ENCODE data around the gene STK10.

STK10 gene

DNA sequence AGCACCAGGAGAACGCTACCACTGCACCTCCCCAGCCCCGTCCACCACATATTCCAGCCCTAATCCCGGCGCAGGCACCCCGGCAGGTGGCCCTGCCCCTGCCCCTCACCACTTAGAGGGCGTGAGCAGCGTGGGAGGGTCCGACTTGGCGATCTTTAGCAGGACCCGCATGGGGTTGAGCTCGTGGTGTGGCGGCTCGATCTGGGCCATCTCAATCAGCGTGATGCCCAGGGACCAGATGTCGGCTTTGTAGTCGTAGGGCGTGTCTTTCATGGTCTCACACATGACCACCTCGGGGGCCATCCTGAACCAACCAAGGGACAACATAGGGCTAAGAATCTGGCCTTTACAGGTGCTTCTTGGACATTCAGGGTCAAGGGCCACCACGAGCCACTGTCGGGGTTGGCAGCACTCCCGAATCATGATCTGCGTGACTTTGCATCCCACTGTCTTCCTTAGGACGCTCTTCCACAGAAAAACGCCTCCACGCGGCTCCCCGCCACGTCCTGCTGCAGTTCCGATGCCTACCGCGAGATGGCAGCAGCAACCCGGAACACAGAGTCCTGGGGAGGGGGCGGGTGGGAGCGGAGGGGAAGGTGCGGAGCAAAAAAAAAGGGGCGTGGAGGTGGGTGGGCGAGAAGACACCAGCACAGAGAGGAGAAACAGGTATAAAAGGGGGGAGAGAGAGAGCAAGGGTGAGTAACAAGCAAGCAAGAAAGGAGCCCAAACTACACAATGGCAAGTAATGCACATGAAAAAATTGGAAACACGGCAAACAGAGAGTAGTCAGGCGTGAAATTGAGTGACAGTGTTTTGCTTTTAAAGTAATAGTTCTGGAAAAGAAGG, 81.3 kb downstream of the STK10 start:
- peak; percentile 52 for DNase-seq (ENCODE audit: low read depth)

DNA sequence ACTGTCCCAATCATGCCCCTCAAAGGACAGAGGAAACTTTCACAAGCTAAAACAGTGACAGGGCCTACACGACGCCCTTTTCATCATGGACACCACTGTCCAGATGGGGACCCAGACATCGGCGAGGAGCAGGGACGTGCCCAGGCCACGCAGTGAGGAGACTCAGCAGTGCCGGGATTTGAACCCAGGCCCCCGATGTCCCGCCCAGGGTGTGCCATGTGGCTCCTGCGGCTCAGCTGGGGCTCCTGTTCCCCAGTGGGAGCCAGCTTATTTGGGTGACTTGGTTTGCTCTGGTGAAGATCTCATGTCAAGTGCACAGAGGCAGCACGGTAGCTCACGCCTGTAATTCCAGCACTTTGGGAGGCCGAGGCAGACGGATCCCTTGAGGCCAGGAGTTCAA, 82.2 kb downstream of the STK10 start:
- no peak for DNase-seq (ENCODE audit: low read depth)

DNA sequence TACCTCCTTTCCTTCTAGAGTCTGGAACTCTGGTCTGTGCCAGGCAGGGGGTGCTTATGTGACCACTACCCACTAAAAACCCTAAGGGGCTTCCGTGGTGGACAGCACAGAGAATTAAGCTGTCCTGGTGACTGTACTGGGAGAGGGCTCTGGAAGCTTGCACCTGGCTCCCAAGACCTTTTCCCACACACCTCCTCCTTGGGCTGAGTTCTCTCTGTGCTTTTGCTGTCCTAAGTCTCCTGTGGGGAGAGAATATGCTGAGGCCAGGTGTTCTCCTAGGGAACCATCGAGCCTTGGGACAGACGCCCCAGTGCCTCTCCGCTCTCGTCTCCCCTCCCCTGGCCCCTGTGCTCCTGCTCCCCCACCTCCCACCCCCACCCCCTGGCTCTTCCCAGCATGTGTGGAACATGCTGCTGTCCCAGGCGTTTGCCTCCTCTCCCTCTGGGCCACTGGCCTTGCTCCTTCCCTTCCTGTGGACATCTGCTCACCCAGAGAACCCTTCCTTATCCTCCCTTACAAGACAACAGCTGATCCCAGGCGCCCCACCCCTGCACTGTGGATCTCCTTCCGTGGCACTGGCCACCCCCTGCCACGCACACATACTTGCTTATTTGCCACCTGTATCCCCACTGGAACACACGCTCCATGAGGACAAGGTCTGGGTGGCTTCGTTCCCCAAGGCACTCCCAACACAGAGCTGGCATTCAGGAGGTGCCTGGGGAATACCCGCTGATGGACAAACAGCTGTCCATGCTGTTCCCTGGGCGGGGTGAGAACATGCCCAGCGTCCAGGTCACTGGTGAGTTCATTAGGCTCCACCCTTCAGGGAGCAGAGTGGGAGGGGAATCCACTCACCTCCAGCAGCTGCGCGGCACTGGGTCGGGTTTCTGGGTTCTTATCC, 83.0 kb downstream of the STK10 start:
- no peak for DNase-seq (ENCODE audit: low read depth)

DNA sequence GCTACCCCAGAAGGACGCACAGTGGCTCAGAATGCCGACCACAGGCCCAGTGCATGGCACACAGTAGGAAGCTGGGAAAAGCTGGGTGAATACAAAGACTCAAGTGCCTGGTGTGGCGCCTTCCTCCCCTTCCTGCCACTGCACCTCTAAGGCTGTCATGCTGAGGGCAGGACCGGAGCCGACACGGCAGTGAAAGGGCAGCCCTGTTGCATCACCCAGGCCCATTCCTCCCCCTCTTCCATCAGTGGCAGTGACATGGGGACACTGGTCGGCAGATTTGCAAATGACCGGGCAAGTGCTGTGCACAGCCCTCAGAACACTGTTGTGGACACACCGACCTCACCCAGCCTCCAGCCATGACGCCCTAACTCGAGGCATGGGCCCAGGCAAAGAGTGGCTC, 84.0 kb downstream of the STK10 start:
- DNase-seq (ENCODE audit: low read depth), result no peak

DNA sequence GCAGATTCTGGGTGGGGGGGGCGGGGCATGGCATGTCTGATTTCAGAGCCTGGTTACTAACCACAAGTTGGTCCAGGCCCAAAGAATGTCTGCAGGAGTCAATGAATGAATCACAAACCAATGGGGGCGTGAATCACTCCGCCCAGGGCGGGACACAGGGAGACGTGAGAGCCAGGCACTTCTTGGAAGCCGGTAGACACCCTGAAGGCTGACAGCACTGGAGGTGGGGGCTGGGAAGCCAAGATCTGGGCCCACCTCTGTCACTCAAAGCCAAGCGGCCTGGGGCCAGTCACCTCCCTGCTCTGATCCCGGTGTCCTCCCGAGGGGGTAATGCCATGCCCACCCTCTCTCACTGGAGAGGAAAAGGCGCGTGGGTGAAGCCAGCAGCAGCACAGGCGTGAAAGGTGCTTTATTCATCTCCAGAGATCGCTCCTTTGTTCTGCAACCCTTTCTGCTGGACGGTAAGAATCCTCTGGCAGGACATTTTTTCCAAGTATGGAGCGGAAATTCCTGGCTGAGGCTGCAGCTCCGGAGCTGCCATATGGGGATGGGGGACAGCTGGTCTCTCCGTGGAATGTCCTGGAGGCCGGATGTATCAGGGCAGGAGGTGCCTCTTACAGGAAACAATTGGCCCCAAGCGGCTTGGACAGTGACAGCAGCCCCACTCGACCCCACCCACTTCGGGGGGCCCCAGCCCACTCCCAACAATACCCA, 85.0 kb downstream of the STK10 start:
- peak; percentile 36 for DNase-seq (ENCODE audit: low read depth)

DNA sequence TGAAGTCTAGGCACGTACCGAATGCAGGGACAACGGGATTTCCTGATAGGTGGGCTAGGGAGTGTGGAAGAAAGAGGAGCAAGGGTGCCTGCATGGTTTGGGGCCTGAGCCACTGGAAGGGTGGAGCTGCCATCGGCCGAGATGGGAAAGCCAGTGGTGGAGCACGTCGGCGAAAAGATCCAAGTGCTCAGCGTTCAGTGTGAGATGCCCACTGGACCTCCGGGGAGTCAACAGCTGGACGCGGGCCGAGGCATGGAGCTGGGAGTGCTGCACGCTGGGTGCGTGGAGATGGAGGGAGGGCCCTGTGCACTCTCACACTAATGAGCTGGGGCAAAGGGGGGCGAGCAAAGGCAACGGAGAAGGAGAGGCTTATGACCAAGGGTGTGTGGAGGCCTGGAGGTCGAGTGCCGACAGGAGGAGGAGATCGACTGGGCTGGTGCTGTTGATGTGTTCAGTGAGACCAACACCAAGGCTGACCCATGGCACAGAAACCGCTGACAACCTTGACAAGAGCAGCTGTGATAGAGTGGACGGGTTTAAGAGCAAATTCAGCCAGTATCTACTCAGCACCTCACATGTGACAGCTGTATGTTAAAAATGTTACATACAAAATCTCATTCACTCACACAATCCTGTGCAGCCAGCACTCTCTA, 85.7 kb downstream of the STK10 start:
- no peak for DNase-seq (ENCODE audit: low read depth)

DNA sequence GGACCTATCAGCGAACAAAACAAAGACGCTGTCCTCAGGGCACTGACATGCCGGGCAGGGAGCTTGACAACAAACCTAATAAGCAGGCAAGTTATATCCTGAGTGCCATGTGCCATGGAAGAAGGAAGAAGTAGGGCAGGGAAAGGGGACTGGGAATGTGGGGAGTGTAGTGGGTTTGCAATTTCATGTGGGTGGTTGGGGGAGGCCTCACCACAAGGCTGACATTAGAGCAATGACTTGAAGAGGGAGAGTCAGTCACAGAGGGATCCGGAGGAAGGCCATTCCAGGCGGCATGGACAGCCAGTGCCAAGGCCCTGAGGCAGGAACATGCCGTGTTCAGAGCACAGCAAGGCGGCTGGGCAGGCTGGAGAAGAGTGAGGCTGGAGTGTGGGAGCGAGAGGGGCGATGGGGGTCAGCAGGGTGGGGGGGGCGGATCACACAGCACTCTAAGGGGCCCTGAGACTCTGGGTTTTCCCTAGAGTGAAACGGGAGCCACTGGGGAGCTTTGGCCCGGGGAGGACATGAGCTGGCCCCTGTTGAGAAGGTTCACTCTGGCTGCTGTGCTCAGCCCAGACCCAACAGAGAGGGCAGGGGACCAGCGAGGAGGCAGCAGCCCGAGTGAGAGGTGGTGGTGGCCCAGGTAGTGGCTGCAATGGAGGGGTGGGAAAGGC, 86.3 kb downstream of the STK10 start:
- no peak for DNase-seq (ENCODE audit: low read depth)

DNA sequence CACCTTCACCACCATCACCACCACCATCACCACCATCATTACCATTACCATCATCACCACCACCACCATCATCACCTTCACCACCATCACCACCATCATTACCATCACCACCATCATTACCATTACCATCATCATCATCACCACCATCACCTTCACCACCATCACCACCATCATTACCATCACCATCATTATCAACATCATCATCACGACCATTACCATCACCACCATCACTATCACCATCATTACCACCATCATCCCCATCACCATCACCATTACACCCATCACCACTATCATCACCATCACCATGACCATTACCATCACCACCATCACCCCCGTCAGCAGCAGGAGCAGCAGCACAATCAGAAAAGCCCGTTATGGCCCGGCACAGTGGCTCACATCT, 89.1 kb downstream of the STK10 start:
- no peak for DNase-seq (ENCODE audit: low read depth)

DNA sequence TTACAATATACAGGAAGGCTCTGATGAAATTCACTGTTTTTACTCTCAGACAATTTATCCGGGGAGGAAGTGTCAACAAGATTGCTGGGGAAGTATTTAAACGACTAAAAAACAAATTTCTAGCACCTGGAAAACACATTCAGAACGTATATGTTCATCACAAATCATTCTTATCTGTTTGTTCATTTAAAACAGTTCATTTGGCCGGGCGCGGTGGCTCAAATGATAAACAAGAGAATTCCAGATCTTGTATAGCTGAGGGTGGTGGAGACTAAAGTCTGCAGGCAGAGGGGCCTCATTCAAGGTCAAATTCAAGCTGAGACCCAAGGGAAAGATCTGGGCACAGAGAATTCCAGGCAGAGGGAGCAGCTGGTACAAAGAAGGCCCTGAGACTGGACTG, 90.0 kb downstream of the STK10 start:
- DNase-seq (ENCODE audit: low read depth), result no peak

DNA sequence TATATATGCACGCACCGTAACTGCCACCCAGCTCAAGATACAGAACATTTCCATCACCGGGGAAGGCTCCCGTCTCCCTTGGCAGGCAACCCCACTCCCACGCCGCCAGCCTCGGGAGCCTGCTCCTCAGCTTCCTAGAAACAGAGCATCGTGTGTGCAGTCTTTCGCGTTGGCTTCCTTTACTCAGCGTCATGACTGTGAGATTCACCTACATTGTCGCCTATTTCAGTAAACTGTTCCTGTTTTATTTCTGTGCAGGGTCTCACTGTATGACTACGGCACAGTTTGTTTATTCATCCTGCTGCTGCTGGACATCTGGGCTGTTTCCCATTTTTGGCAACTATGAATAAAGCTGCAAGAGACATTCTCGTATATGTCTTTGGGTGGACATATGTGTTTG, 90.7 kb downstream of the STK10 start:
- no peak for DNase-seq (ENCODE audit: low read depth)

DNA sequence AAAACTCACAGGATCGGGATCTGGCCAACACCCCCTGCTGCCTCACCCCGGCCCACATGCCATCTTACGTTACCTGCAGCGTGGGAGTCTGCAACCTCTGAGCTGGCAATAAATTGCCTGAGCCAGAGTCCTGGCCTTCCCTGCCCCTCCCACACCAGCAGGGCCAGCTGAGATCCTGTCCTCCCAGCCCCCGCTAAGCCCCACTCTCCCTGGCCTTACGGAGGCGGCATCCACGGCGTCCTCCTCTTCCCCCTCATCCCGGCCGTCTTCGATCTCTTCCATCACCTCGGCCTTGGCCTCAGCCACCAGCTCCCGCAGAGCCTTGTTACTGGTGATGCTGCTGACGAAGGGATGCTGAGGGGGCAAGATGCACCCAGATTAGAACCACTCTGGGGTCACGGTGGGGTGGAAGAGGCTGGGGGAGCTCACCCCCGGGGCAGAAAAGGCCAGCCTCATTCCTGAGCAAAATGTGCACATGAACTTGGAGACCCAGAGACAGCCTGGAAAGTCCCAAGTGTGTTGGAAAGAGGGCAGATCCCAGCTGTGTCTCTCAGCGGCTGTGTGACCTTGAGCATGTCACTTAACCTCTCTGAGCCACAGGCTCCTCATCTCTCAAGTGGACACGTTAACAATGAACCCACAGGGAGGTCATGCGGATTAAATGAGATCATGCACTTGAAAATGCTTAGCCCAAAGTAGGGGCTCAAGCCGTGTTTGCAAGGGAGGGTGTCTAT, 91.7 kb downstream of the STK10 start:
- no peak for DNase-seq (ENCODE audit: low read depth)

DNA sequence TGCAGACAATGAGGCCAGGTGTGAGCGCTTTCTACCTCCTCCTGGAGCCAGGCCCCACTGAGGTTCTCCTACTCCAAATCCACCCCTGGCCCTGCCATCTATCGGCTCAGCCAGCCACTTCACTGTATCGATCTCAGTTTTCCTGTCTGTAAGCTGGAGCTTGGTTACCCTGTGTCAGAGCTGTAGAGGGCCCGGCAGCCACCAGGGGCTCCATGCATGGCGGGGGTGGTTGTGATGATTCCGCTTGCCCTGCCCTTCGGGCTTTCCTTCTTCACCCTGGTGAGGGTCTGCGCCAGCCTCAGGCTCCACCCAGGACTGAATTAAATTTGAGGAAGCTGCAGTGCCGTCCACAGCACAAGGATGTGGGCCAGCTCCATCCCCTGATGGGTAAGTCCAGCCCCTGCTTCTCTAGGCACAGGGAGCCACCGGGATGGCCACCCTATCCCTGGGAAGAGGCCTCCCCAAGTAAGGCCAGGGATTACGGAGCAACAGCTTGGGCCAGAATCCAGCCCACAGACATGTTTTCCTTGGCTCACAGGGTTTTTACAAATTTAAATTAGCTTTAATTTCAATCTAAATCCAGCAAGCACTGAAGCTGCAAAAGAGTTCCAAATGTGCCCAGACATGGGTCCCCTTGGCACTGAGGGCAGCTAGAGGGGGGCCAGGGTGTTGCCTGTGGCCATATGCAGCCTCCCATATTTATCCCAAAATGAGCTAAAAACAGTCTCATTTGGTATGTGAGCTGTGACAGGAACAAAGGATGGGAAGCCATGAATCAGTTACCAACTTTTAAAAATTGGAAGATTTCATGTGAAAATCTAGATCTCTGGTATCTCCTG, 92.4 kb downstream of the STK10 start:
- no peak for DNase-seq (ENCODE audit: low read depth)

DNA sequence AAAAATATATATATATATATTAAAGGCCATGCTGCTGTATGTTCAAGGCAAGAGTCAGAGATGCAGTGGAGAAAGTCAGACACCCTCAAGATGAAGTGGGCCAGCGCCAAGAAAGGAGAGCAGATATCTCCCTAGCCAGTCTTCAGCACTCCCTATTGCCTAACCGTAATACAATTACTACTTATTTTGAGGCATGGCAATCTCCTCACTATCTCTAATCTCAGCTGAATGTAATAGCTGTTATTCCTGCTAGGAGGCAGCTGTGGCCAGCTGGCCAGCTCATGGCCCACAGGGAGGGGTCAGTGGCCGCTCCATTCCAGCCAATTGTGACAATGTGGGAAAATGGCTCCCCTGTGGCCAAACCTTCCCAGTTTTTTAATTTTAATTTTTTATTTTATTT, 94.1 kb downstream of the STK10 start:
- no peak for DNase-seq (ENCODE audit: low read depth)

DNA sequence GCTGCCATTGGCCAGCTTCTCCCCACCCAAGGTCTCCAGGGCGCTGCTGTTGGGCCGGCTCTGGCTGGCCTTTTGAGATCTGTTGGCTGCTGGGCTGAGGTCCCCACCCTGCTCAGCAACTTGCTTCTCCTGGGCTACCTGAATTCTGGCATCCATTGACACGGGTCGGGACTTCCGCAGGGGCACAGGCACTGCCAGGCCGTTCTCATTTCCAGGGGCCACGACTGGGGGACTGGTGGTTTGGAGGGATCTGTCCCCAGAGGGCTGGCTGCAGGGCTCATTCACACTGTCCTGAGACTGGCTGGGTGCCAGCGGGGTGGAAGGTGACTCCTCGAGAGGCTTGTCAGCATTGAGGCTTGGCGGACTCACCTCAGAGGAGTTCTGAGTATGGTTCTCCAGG, 94.5 kb downstream of the STK10 start:
- DNase-seq (ENCODE audit: low read depth), result no peak

DNA sequence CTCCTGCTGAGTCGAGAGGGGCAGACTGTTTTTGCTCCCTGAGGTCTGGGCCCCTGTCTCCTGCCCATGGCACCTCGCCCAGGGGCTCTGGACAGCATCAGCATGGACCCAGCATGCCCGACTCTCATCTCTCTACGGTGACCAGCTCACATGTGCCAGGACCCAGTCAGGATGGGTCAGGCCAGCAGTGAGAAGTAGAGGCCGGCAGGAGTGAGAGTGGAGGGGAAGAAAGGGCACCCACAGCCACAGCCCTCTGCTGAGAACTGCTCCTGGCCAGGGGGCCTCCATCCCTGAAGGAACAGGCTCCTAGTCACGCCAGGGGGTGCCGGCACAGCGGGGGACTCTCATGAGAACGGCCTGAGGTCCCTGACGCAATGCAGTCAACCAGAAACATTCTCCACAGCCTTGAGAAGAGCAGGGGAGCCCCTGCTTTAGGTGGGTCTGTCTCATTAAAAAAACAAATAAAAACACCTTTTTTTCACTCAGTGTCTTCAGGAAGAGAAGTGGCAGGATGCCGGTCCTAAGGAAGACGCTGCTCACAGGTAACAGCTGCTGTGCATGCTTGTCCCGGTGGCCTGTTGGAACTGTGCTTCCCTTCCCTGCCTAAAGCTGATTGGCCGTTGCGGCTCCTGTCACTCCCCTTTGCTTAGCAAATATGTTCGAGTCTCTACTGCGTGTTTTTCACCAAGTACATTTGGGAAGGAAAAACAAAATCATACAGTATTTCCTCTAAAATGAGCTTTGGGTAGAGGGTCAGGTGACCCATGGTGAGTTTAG, 95.9 kb downstream of the STK10 start:
- DNase-seq (ENCODE audit: low read depth), result no peak

DNA sequence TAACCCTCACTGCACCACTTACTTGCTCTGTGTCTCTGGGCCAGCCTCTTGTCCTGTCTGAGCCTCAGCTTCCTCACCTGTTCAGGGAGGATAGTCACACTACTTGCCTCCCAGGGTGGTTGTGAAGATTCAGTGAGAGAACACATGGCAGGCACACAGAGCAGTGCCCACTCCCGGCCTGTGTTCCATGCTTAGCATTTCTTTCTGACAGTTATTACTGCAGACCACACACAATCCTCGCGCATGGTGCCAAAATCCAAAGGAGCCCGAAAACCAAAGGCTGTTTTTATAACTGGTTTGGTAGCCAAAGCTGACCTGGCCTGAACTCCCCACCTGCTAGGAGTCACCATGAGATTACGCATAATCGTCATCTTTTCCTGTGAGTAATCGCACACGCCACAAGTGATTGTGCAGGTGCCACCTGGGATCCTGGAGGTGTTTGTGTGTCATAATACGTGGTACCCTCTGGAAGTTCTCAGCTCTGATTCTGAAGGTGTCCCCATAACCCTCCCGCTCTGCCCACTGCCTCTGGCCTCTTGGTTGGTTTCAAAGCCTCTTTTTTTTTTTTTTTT, 97.0 kb downstream of the STK10 start:
- DNase-seq (ENCODE audit: low read depth), result no peak

DNA sequence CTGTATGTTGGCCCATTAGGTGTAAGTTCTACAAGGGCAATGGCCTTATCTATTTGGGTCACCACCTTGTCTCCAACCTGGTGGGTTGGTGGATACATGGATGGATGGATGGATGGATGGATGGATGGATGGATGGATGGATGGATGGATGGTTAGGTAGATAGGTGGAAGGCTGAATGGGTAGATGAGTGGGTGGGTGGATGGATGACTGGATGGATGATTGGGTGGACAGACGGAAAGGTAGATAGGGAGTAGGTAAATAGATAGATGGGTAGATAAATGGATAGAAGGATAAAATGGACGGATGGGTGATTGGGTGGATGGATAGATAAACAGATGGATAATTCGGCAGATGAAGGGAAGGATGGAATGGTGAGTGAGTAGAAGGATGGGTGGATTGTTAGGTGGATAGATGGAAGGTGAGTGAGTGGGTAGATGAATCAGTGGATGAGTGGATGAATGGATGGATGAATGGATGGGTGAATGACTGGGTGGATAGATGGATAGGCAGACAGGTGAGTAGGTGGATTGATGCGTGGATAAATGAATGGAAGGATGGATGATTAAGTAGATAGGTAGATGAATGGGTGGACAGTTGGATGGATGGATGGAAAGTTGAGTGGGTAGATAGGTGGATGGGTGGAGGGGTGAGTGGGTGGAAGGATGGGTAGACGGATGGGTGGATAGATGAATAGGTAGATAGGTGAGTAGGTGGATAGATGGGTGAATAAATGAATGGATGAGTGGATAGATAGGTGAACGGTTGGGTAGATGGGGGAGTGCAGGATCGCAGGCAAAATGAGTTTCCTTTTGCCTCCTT, 98.5 kb downstream of the STK10 start:
- no peak for DNase-seq (ENCODE audit: low read depth)

DNA sequence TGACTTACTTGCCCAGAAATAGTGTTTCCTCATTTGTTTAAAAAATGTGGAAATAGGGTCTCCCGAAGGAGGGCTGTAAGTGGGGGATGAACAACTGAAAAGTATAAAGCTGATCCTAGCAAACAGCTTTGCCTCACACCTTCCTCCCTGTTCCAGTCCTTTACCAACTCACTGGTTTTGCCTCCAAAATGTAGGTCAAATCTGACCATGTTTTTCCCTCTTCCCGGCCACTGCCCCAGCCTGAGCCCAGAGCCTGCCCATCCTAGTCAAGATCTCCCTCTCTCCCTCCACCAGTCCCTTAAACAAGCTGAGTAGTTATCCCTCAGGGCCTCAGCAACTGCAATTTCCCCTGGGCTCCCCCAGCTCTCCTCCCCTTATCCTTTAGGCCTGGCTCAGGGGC, 99.2 kb downstream of the STK10 start:
- DNase-seq (ENCODE audit: low read depth), result no peak
